GM18873 (cell line): ENCODE data around the gene HAAO.
A peak's percentile ranks its signal among the peaks of the same experiment; 100 is the strongest.

Experiments
- ATAC-seq: cut with Tn5 transposase; IDR thresholded peaks from one replicate; pipeline ENCODE4 v1.9.1; 2021; ENCODE audit warnings: mild to moderate bottlenecking, moderate library complexity, moderate number of reproducible peaks; ENCODE audit not compliant: unreplicated experiment, low FRiP score

The HAAO gene

DNA sequence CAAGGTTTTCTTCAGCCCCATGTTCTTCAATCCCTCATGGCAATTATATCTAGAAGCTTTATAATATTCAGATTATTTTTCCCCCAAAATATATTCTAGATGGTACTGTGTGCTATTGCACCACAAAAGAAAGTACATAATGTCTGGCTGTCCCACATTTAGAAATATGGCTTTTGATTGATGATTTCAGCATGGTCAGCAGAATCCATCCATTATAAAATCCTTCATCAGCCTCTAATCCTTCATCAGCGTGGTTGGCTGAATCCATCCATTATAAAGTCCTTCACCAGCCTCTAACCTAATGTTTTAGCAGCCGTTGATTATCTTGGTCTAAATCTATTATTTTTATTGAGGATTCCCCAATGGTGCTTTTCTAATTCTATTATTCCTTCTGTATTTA is 23.3 kb upstream of the HAAO start:
- no peak for ATAC-seq

- no peak for ATAC-seq
Measured at GRCh38 chr2:42813763-42814162, 21.4 kb upstream of the HAAO start.

DNA sequence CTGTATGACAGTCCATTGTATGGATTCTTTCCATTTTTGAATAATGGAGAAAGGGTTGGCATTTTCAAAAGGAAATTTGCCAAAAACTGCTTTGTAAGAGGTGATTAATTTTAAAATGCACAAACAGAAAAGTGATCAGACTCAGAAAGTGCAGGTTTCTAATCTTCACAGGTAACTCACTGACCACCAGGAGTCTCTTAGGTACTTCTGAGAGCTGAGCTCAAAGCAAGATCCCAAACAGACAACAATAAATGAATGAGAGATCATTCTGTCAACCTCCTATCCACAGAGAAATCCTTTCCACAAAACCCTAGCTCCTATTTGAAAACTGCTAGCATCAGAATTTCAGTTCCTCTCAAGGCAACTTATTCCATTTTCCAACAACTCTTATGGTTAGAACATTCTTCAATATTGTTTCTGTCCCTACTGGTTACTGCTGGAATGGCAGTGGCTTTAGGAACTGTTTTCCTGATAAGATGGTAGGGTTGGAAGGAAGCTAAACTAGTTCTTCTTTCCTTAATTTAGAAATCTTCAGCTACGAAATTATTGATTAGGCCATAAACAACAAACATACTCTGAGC is 20.6 kb upstream of the HAAO start:
- no peak for ATAC-seq

DNA sequence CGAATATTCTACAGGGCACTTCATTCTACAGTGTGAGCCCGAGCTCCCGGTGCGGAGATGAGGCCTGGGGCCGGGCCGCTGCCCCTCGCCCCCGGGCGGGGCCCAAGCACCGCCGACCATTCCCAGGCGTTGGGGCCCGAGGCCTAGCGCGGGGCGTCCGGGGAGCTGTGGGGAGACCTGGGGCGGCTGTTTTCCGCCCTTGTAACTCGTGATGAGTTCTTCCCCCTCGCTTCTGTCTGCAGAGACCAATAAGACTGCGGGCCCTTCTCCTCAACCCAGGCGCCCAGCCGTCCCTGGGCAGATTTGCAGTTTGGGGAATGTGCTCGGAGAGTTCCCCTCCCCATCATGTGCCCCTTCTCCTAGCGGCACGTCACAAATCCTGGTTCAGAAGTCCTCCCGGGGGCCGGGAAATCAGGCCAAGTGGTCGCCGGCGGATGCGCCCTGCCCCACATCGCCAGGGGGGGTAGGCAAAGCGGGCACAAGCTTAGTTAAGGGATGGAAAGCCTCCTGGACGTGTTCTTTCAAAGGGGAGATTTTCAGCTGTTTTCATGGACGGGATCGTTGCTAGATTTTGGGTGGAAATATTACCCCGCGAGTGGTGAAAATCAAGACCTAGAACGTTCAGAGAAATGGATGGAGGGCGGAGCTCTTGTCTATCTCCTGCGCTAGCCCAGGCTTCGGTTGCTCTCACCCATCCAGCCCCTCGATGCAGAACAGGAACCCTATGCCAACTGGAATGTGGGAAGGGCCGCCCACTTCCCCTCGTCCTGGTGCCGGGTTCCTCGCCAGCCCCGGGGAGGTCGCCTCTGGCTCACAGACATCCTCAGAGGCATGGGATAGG is 18.8 kb upstream of the HAAO start:
- ATAC-seq = peak; percentile 5

DNA sequence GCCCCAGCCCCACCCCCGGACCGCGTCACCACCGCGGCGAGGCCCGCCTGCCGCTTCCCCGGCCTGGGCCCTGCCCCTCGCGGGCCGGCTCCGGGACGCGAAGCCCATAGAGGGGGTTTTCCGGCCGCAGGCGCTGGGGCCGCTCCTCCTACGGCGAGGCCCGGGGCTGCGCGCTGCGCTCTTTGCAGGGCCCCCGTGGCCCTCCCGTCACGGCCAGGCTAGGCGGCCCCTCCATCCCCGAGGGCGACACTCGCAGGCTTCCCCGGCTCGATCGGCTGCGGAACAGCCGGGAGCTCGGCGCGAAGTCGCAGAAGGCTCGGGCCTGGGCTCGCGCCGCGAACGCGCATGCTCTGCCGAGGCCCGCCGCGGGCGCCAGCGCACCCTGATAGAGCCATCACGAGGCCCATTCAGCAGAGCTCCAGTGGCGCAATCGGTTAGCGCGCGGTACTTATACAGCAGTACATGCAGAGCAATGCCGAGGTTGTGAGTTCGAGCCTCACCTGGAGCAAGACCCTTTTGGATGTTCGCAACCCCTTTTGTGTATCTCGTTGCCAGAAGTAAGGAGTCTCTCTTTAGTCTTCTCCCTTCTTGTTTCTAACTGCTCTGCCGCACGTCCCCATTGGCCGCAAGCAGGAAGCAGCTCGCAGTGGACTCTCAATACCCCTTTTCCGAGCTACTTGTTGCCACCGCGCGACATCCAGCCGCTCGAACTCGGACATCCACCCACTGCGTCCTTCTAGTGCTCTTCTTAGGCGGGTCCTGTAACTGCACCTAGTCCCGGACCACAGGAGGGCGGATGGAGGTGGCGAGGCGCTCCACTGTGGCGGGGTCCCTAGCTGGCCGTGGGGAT is 18.0 kb upstream of the HAAO start:
- ATAC-seq = peak; percentile 71

- ATAC-seq = peak; percentile 32
Measured at GRCh38 chr2:42809819-42810120, 17.4 kb upstream of the HAAO start.

GRCh38 chr2:42809131-42809818 is 16.9 kb upstream of the HAAO start:
- ATAC-seq = no peak

- ATAC-seq = no peak
Measured at GRCh38 chr2:42808301-42808700, 15.9 kb upstream of the HAAO start.

DNA sequence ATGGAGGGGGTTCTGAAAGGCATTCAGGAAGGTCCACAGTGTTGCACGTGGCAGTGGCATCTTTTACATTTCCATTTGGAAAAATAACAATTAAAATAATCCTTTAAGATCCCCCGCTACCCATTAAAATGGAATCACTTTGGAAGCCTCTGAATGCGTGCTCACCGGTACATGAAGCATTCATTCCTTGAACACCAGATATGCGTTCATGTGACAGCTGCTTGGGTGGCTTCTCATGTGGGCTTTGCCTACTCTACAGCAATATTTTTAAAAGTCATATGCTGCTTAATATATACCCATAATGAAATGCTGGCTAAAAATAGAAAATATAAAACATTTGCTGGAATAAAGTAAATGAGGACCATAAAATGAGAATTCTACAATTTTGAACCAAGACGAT is 14.4 kb upstream of the HAAO start:
- no peak for ATAC-seq

GRCh38 chr2:42804891-42805290 is 12.5 kb upstream of the HAAO start:
- no peak for ATAC-seq

DNA sequence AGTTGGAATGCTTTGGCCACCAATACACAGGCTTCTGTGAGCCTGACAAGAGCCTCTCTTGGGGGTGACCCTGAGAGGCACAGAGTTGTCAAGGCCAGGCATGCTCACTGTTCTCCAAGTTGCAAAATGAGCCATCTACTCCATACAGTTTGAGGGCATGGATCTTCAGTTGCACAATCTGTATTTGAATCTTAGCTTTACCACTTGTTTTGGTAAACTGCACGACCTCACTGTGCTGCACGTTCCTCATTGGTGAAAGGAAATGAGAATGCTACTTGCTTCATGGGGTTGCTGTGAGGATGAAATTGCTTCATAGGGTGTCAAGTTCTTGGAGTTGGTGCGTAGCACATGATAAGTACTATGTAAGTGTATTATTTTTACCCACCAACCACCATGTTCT is 12.0 kb upstream of the HAAO start:
- no peak for ATAC-seq

- no peak for ATAC-seq
Measured at GRCh38 chr2:42802150-42802549, 9.8 kb upstream of the HAAO start.

DNA sequence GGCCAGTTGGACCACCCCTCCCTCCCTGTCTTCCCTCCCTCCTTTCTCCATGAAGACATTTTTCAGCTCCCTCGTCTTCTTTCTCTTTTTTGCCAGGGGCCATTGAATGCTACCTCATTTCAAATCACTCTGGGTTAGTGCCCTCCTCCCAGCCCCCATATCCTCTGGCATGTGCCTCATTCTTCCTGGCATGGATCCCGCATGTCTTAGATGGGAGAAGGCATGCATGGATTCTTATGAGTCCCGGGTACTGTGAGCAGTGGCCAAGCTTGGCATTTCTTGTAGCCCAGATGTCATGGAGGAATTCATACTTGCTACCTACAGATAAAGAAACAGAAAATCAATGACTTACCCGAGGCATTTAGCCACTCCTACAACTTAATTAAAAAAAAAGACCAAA is 9.0 kb upstream of the HAAO start:
- ATAC-seq = no peak

DNA sequence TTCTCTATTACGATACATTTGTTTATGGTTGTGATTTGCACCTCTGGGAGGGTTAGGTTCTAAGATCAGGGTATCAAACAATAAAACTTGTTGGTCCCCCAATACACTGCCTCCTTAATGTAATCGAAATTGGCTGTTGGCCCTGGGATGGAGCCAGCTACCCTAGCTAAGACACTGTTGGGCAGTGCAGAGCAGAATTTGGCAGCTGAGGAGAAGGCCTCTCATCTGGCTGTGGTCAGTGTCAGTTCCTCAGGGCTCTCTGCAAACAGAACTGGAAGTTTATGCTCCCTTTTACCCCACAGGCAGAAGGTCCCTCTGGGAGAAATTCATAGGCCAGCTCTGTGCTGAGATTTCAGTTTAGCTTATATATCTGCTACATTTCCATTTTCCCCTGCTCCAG is 8.6 kb upstream of the HAAO start:
- ATAC-seq = no peak

- ATAC-seq = no peak
Measured at GRCh38 chr2:42800461-42800962, 8.1 kb upstream of the HAAO start.

- ATAC-seq = no peak
Measured at GRCh38 chr2:42799881-42800280, 7.5 kb upstream of the HAAO start.

- ATAC-seq = no peak
Measured at GRCh38 chr2:42797281-42797680, 4.9 kb upstream of the HAAO start.

DNA sequence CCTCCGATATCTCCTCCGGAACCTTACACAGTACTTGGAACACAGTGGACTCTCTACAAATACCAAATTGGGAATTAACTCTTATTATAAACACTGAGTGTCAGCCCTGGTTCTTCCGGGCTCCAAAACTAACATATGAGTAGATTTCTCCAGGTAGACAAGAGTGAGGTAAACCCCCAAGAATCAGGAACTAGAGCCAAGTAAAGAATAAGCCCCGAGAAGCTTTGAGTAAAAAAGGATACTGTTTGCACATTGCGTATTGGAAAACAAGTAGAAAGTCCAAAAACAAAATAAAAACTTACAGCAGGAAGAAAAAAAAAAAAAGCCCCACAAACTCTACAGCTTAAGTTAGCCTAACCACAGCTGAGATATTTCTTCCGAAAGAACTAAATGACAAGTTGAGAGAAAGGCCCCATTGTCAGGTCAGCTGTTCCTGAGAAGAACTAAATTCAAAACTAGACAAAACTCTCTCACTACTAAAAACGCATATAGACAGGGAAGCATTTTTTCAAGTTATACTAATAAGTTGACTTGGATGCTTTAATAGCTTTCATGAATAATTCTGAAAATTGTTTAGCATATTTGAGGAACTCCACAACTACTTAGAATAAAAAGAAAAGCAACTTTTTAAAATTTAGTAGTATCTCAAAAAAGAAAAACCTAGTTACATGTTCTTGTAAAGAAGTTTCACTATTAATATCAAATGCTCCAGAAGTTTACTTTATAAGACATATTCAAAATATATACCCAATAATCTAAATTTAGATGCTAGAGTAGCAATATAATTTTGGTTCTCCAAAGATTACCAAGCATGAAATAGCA is 4.3 kb upstream of the HAAO start:
- ATAC-seq = no peak

DNA sequence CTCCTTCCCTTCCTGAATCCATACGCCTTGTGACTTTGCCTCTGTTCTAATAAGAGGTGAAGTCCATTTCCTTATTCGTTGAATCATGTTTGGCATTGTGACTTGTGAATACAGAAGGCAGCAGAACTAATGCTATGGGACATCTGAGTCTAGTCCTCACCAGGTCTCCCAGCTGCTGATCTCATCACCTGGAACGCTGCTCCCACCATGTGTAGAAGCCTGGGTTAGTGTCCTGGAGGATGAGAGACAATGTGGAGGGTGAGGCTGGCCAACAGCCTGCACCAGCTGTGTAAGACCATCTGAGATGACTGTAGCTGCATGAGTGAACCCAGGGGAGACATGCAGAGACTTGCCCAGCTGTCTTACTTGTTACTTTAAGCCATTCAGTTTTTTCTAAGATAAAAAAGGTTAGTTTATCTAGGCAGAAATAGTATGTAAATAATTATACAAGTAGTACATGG is 3.5 kb upstream of the HAAO start:
- no peak for ATAC-seq

DNA sequence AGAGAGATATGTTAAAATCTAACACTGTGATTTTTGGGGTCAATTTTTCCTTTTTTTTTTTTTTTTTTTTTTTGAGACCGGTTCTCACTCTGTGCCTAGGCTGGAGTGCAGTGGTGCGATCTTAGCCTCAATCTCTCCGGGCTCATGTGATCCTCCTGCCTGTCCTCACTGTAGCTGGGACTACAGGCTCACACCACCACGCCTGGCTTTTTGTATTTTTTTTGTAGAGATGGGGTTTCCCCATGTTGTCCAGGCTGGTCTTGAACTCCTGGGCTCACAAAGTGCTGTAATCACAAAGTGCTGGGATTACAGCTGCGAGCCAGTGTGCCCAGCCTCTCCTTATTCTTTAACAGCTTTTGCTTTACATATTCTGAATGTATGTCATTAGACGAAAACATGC is 2.9 kb upstream of the HAAO start:
- no peak for ATAC-seq
